C1 segment of cervical spinal cord (tissue), 14 donors: ENCODE results near the gene SLC22A23.
A peak's percentile ranks its signal among the peaks of the same experiment; 100 is the strongest.

Experiments
- DNase-seq, 14 donors: peaks; one replicate each; lab custom pipeline; 2025; lab: John Stamatoyannopoulos, UW

SLC22A23 gene

DNA sequence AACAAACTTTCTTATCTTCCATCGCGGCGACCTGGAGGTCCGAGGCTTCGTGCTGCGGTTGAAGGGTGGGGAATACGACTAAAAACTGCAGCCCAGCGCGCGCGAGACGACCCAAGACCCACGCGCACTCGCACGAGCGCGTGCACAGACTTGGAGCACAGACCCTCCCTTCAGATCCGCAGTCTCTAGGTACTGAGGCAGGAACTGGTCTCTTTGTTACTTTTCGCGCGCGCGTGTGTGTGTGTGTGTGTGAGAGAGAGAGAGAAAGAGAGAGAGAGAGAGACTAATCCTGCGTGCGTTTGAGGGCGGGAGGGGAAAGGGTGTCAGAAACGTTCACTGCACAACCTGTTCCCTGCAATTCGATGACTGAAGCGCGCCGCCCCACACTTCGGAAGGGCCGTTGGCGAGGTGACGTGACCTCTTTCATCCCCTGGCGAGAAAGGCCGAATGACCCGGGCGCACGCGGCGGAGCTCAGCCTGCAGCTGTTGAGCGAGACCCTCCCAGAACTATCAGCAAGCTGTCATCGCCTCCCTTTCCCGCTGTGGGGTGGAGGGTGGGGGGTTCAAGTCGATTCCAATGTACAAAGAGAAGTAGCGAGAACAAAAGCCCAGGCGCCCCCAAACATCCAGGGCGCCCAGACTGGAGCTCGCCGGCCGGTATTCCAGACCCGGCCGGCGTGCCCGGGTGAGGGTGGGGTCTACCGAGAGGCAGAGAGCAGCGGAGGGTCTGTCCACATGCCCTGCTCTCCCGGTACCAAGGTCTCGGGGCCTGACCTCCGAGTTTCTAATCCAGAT lies 227.9 kb downstream of the SLC22A23 start:
- peak in 6 of 14 donors; percentile 31 to 77 (median 54) for DNase-seq

GRCh38 chr6:3228046-3228671 lies 228.7 kb downstream of the SLC22A23 start:
- peak in 11 of 14 donors; percentile 23 to 84 (median 62) for DNase-seq

DNA sequence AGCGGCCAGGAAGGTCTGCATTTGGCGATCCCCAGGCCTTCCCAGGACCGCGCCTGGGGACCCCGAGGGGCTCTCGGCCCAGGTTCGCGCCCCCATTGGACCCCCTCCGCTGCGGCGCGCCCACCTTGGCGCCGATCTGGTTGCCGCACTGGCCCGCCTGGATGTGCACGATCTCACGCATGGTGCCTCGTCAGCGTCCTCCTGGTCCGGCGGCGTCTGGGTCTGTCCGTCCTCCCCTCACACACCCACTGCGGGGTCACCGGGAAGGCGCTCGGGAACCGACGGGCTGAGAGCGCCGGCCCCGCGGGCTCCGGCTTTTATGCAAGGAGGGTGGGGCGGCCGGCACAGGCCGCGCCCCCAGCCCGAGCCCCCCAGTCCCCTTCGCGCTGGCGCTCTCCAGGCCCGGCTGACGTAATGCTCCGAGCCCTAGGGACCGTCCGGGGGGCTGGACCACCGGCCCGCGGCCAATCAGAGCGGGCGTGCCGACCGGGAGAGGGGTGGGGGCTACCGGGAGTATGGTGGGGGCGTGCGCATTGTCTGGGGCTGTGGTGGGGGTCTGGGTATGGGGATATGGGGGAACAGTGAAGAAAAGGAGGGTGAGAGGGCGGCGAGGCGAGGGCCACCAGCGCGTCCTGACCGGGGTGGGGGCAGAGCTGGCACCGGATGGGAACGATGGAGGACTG lies 229.3 kb downstream of the SLC22A23 start, which contains the start of gene TUBB2B:
Gene TUBB2B (minus strand): TSS at position 291 of the 683 bp plus-strand sequence. CDS start 110 bp downstream, at position 181.
- DNase-seq = peak in 13 of 14 donors; percentile 23 to 92 (median 70)

- DNase-seq = peak in 6 of 14 donors; percentile 22 to 70 (median 57)
Observed at GRCh38 chr6:3226481-3227362, 230.1 kb downstream of the SLC22A23 start.

DNA sequence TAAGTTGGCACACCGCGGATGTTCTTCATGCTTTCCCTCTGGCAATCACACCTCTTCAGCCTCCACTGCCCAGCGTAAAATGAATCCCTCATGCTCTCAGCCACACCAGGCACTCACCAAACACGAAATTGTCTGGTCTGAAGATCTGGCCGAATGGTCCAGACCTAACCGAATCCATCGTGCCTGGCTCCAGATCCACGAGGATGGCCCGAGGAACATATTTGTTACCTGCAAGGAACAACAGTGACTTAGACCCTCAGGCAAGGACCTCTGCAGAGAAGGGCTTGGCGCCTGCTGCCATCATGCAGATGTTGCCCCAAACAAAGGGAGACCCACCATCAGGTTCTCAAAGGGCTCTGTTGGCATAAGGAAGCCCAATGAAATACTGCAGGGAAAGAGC lies 230.8 kb downstream of the SLC22A23 start:
- no peak for DNase-seq

- DNase-seq = no peak
Observed at GRCh38 chr6:3222506-3223038, 234.3 kb downstream of the SLC22A23 start.

DNA sequence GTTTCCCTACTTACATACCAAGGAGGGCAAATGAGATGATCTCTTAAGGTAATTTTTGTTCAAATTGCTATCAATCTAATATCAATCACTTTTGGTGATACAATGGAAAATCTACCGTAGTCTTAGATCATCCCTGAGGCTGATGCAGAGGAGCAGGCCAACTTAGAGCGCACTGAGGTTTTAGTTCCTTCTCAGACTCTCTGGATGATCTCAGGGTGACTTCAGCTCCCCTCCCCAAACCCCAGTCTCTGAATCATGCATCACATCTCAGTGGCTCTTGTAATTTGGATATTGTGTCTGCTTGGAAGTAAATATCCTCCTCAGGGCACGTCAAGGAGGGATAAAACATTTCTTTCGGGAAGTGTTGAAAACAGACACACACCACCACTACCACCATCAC lies 235.3 kb downstream of the SLC22A23 start:
- DNase-seq = no peak

DNA sequence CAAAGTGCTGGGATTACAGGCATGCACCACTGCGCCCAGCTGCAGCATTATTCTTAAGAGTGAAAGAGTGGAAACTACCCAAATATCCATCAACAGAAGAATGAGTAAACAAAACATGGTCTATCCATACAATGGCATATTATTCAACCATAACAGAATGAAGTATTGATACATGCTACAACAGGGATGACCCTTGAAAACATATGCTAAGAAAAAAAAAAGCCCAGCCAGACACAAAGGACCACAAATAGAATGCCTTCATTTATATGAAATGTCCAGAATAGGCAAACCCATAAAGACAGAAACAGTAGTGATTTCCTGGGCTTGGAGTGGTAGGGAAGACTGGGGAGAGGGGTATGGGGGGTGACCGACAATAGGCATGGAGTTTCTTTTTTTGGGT lies 236.5 kb downstream of the SLC22A23 start:
- DNase-seq = no peak
